H1 (cell line): Measurements from ENCODE around the gene GFRA3. TPM values are rescaled to one million over a fixed set of nuclear protein-coding genes. Genes with fewer than 3 reads are reported as not detected.

Source experiments
- ATF2 ChIP-seq: IDR thresholded peaks from 2 replicates; pipeline ENCODE4 v1.6.1; 2012; ENCODE audit warnings: low read length, inconsistent platforms
- BRCA1 ChIP-seq: IDR thresholded peaks from 2 replicates; pipeline ENCODE4 v1.6.1; 2012; ENCODE audit warnings: low read depth, low read length, improper control_type of control experiment
- CREB1 ChIP-seq: IDR thresholded peaks from 2 replicates; pipeline ENCODE4 v1.6.1; 2012; ENCODE audit warnings: inconsistent platforms
- CTBP2 ChIP-seq: IDR thresholded peaks from 2 replicates; pipeline ENCODE4 v1.7.0; 2011; ENCODE audit warnings: borderline replicate concordance, mild to moderate bottlenecking, moderate library complexity, mixed read lengths, low read length; ENCODE audit not compliant: insufficient read depth, insufficient read length
- KDM1A ChIP-seq: fragments of 200-600, 300-600 bp; sonication (generic); IDR thresholded peaks from 2 replicates; pipeline ENCODE4 v1.7.1; 2016; ENCODE audit warnings: mild to moderate bottlenecking, low read length, borderline replicate concordance
- MAX ChIP-seq: IDR thresholded peaks from 2 replicates; pipeline ENCODE4 v1.6.1; 2012; ENCODE audit warnings: inconsistent platforms
- RAD21 ChIP-seq, 2 experiments: IDR thresholded peaks in 1 of 2; conservative IDR thresholded peaks in 1 of 2; 2 replicates each; pipeline ENCODE4 v1.6.1; 2011; ENCODE audit warnings: low read depth in 2 of 2, low read length in 2 of 2, improper control_type of control experiment in 1 of 2, inconsistent platforms in 1 of 2, mild to moderate bottlenecking in 1 of 2, moderate library complexity in 1 of 2
- RBBP5 ChIP-seq: IDR thresholded peaks from 2 replicates; pipeline ENCODE4 v1.7.1; 2012; ENCODE audit warnings: low read depth, mild to moderate bottlenecking, inconsistent platforms, low read length, moderate library complexity, borderline replicate concordance
- SIRT6 ChIP-seq: IDR thresholded peaks from one replicate; pipeline ENCODE4 v1.7.1; 2012; ENCODE audit warnings: low read length, inconsistent platforms
- SP2 ChIP-seq: IDR thresholded peaks from 2 replicates; pipeline ENCODE4 v1.6.1; 2012; ENCODE audit warnings: mild to moderate bottlenecking, low read length, inconsistent platforms
- SP4 ChIP-seq: IDR thresholded peaks from 2 replicates; pipeline ENCODE4 v1.6.1; 2012; ENCODE audit warnings: low read length, inconsistent platforms
- TAF7 ChIP-seq: optimal IDR thresholded peaks from 2 replicates; pipeline ENCODE3; 2011; ENCODE audit warnings: low read depth, mild to moderate bottlenecking, inconsistent platforms, low read length, moderate library complexity, borderline replicate concordance
- TBP ChIP-seq: IDR thresholded peaks from 2 replicates; pipeline ENCODE4 v1.6.1; 2011; ENCODE audit warnings: low read depth, low read length, improper control_type of control experiment
- TEAD4 ChIP-seq: IDR thresholded peaks from 2 replicates; pipeline ENCODE4 v1.6.1; 2012; ENCODE audit warnings: low read depth, low read length, inconsistent platforms, mixed read lengths
- YY1 ChIP-seq: IDR thresholded peaks from 2 replicates; pipeline ENCODE4 v1.6.1; 2011; ENCODE audit warnings: low read depth, mild to moderate bottlenecking, low read length
- polyA plus RNA-seq, 7 experiments: library from polyadenylated mRNA; depleted of rRNA in 3 of 7; stranded (reverse) in 5 of 7; unstranded in 2 of 7; fragments of >200 nt in 5 of 7; fragments of 200-250 nt in 2 of 7; gene quantifications; 1 replicate in 5 of 7; 2 replicates in 1 of 7; 4 replicates in 1 of 7; pipeline versions ENCODE4 v1.2.1 to v1.2.3, GENCODE V29; 2011 to 2013; ENCODE audit warnings: missing spikeins in 2 of 7, mixed read lengths in 2 of 7
- total RNA-seq: library from RNA; stranded (reverse); fragmentation: NEBNext Ultra II Directional; extraction: Animal tissue kit (Norgen Biotek cat#: 25700); gene quantifications from 2 replicates; pipeline ENCODE4 v1.2.1, GENCODE V29; 2021

The GFRA3 gene
- total and polyA plus RNA-seq, 2 of the 8 experiments (the other 6 are each of a cell fraction or from before 2014, with no cell fraction given), result 0.88 to 3.4 TPM

GRCh38 chr5:138282920-138283742, 8.7 kb upstream of the GFRA3 start (continued):
- TF ChIP-seq SP2, result no peak
- no peak for TF ChIP-seq BRCA1
- TF ChIP-seq SIRT6, result no peak
- TF ChIP-seq ATF2, result no peak
- no peak for TF ChIP-seq TAF7
- TF ChIP-seq RBBP5, result no peak
- TF ChIP-seq TBP, result no peak
- no peak for TF ChIP-seq SP4
- no peak for TF ChIP-seq CREB1
- peak; percentile 75; the same call in 1 of the 2 replicates for TF ChIP-seq TEAD4
- peak; percentile 21; the same call in 1 of the 2 replicates for TF ChIP-seq YY1
- TF ChIP-seq KDM1A, result no peak
- TF ChIP-seq RAD21 (IDR thresholded peaks at IDR 0.05 in 1 of 2, conservative IDR thresholded peaks at IDR 0.05 in 1 of 2; ENCODE audit: low read depth in 2 of 2, low read length in 2 of 2), result peak; percentile 83 to 88
- TF ChIP-seq CTBP2, result no peak
- 0 out of 2 replicates have a peak, but pooled peaks have one; percentile 31 for TF ChIP-seq MAX
